SK-N-SH (cell line): ENCODE results near the gene RABGGTA. TPM values are rescaled to one million over a fixed set of nuclear protein-coding genes. Genes with fewer than 3 reads are reported as not detected.

Source experiments
- CTCF ChIA-PET: fragments of 300-600, 350-600 bp; formaldehyde crosslinking; extraction: SDS; loops from one replicate; lab custom pipeline; 2021; lab: Yijun Ruan, JAX
- POLR2A ChIA-PET: fragments of 350-600 bp; sonication (Branson Sonifier 250); formaldehyde crosslinking; extraction: SDS; loops from one replicate; lab custom pipeline; 2020; ENCODE audit warnings: antibody characterized with exemption, inconsistent platforms; lab: Yijun Ruan, JAX
- DNase-seq: peaks from one replicate; pipeline ENCODE4 v3.0.0; 2012
- H2AFZ ChIP-seq: fragments of 200-600 bp; sonication (generic); 2 replicates; pipeline ENCODE4 v1.8.1; 2016; ENCODE audit warnings: antibody characterized with exemption, mild to moderate bottlenecking, low read depth
- H3F3A ChIP-seq: fragments of 200-600 bp; sonication (generic); replicated peaks from 2 replicates; pipeline ENCODE3; 2016; ENCODE audit warnings: antibody characterized with exemption, mild to moderate bottlenecking; ENCODE audit not compliant: insufficient read depth
- H3K27ac ChIP-seq, 2 experiments: fragments of 200-500 bp in 1 of 2; fragments of 200-600 bp in 1 of 2; sonication (Bioruptor generic) in 1 of 2; sonication (generic), shearing (Covaris generic) in 1 of 2; 2 replicates each; pipeline versions ENCODE4 v1.5.1 to v1.6.1; 2014 to 2016; ENCODE audit warnings: low read depth in 2 of 2, inconsistent platforms in 1 of 2, low read length in 1 of 2, mild to moderate bottlenecking in 1 of 2, mixed read lengths in 1 of 2
- H3K27me3 ChIP-seq: fragments of 200-600 bp; sonication (generic), shearing (Covaris generic); 2 replicates; pipeline ENCODE4 v1.6.1; 2016; ENCODE audit warnings: mixed run types; ENCODE audit not compliant: insufficient read depth
- H3K36me3 ChIP-seq, 2 experiments: fragments of 200-500 bp in 1 of 2; fragments of 200-600 bp in 1 of 2; sonication (Bioruptor generic) in 1 of 2; sonication (generic) in 1 of 2; replicated peaks in 1 of 2; 2 replicates each; pipeline versions ENCODE3 to v1.5.1; 2014 to 2016; ENCODE audit warnings: low read length in 1 of 2, mild to moderate bottlenecking in 1 of 2; ENCODE audit not compliant: insufficient read depth in 2 of 2, control insufficient read depth in 1 of 2
- H3K4me1 ChIP-seq, 2 experiments: fragments of 200-500 bp in 1 of 2; fragments of 200-600 bp in 1 of 2; sonication (Bioruptor generic) in 1 of 2; sonication (generic), shearing (Covaris generic) in 1 of 2; 2 replicates each; pipeline versions ENCODE4 v1.5.1 to v1.6.1; 2014 to 2016; ENCODE audit warnings: low read depth in 1 of 2, low read length in 1 of 2, mixed run types in 1 of 2; ENCODE audit not compliant: insufficient read depth in 2 of 2, control insufficient read depth in 1 of 2
- H3K4me2 ChIP-seq: fragments of 200-600 bp; sonication (generic), shearing (Covaris generic); 2 replicates; pipeline ENCODE4 v1.6.1; 2017; ENCODE audit warnings: mixed run types
- H3K4me3 ChIP-seq, 2 experiments: fragments of 200-500 bp in 1 of 2; fragments of 200-600 bp in 1 of 2; sonication (Bioruptor generic) in 1 of 2; sonication (generic), shearing (Covaris generic) in 1 of 2; 2 replicates each; pipeline versions ENCODE4 v1.5.1 to v1.8.1; 2014 to 2016; ENCODE audit warnings: low read depth in 2 of 2, inconsistent platforms in 1 of 2, low read length in 1 of 2, mild to moderate bottlenecking in 1 of 2, mixed read lengths in 1 of 2, moderate library complexity in 1 of 2
- H3K79me2 ChIP-seq: fragments of 200-600 bp; sonication (generic); 2 replicates; pipeline ENCODE4 v1.8.1; 2017; ENCODE audit warnings: mild to moderate bottlenecking; ENCODE audit not compliant: insufficient read depth
- H3K9ac ChIP-seq: fragments of 200-600 bp; sonication (generic); 2 replicates; pipeline ENCODE4 v1.6.1; 2017; ENCODE audit warnings: mixed run types
- H3K9me2 ChIP-seq: fragments of 200-600 bp; sonication (generic); 2 replicates; pipeline ENCODE4 v1.6.1; 2017; ENCODE audit warnings: mixed run types
- H3K9me3 ChIP-seq: fragments of 200-600 bp; sonication (generic); 2 replicates; pipeline ENCODE4 v1.6.1; 2017; ENCODE audit warnings: mixed run types, mild to moderate bottlenecking, moderate library complexity
- H4K20me1 ChIP-seq: fragments of 200-600 bp; sonication (generic); 2 replicates; pipeline ENCODE4 v1.6.1; 2017; ENCODE audit warnings: mild to moderate bottlenecking, mixed run types; ENCODE audit not compliant: insufficient read depth
- CHD2 ChIP-seq: fragments of 150-350 bp; IDR thresholded peaks from 2 replicates; pipeline ENCODE4 v1.6.1; 2018; ENCODE audit warnings: low read length; ENCODE audit not compliant: partially characterized antibody
- ELF1 ChIP-seq: IDR thresholded peaks from 2 replicates; pipeline ENCODE4 v1.4.0; 2012
- EP300 ChIP-seq, 2 experiments: IDR thresholded peaks; 2 replicates each; pipeline versions ENCODE4 v1.4.0 to v1.6.1; 2012; ENCODE audit warnings: borderline replicate concordance in 1 of 2, low read depth in 1 of 2, low read length in 1 of 2
- EZH2phosphoT487 ChIP-seq: fragments of 200-600 bp; sonication (generic); IDR thresholded peaks from 2 replicates; pipeline ENCODE4 v1.6.1; 2017; ENCODE audit warnings: low read depth, mixed run types, mild to moderate bottlenecking, antibody characterized with exemption, moderate library complexity, borderline replicate concordance
- FOXM1 ChIP-seq: IDR thresholded peaks from 2 replicates; pipeline ENCODE4 v1.4.0; 2012; ENCODE audit warnings: low read depth, mild to moderate bottlenecking
- GATA2 ChIP-seq: sonication (generic); formaldehyde crosslinking; IDR thresholded peaks from 2 replicates; pipeline ENCODE4 v1.5.0; 2020; ENCODE audit warnings: mild to moderate bottlenecking, missing genetic modification reagents
- NFIC ChIP-seq: IDR thresholded peaks from 2 replicates; pipeline ENCODE4 v1.4.0; 2012; ENCODE audit warnings: borderline replicate concordance
- NRF1 ChIP-seq: IDR thresholded peaks from 2 replicates; pipeline ENCODE4 v1.6.1; 2012; ENCODE audit warnings: low read depth, mild to moderate bottlenecking, low read length
- POLR2AphosphoS5 ChIP-seq: IDR thresholded peaks from 2 replicates; pipeline ENCODE4 v1.6.1; 2012; ENCODE audit warnings: low read depth, low read length
- RCOR1 ChIP-seq: fragments of 150-350 bp; IDR thresholded peaks from 2 replicates; pipeline ENCODE4 v1.6.1; 2017; ENCODE audit warnings: antibody characterized with exemption, low read length
- SIN3A ChIP-seq: IDR thresholded peaks from 2 replicates; pipeline ENCODE4 v1.6.1; 2012; ENCODE audit warnings: low read depth, mild to moderate bottlenecking, low read length, moderate library complexity, borderline replicate concordance
- TAF1 ChIP-seq: IDR thresholded peaks from 2 replicates; pipeline ENCODE4 v1.6.1; 2012; ENCODE audit warnings: low read depth, mild to moderate bottlenecking, low read length, moderate library complexity, borderline replicate concordance
- WGBS: methylation state at CpG from one replicate; pipeline ENCODE4 v1.1.6; 2017; ENCODE audit warnings: low lambda C conversion rate; 5-methylcytosine and 5-hydroxymethylcytosine counted together
- polyA plus RNA-seq, 3 experiments: library from polyadenylated mRNA; depleted of rRNA; stranded (reverse); fragments of >200 nt; gene quantifications; 2 replicates each; pipeline ENCODE4 v1.2.3, GENCODE V29; 2012
- TF ChIP-seq, protein P1 (sequence below): fragments of 150-350 bp; IDR thresholded peaks from 2 replicates; pipeline ENCODE4 v1.6.1; 2016; ENCODE audit warnings: mild to moderate bottlenecking, low read depth, low read length
- TF ChIP-seq, protein P2 (sequence below): fragments of 200-600 bp; sonication (generic); IDR thresholded peaks from 2 replicates; pipeline ENCODE4 v1.6.1; 2017; ENCODE audit warnings: antibody characterized with exemption, mild to moderate bottlenecking, moderate library complexity
- TF ChIP-seq, protein P3 (sequence below): fragments of 150-350 bp; IDR thresholded peaks from 2 replicates; pipeline ENCODE4 v1.6.1; 2017; ENCODE audit warnings: antibody characterized with exemption, low read length, low read depth, borderline replicate concordance
- TF ChIP-seq, protein P4 (sequence below): IDR thresholded peaks from 2 replicates; pipeline ENCODE4 v1.6.1; 2012; ENCODE audit warnings: mild to moderate bottlenecking, low read depth, low read length, moderate library complexity
- TF ChIP-seq, protein P5 (sequence below): IDR thresholded peaks from 2 replicates; pipeline ENCODE4 v1.4.0; 2012; ENCODE audit warnings: low read depth, borderline replicate concordance

The RABGGTA gene
- polyA plus RNA-seq, 1 of the 3 experiments (the other 2 are of a cell fraction): 59.4 TPM

DNA sequence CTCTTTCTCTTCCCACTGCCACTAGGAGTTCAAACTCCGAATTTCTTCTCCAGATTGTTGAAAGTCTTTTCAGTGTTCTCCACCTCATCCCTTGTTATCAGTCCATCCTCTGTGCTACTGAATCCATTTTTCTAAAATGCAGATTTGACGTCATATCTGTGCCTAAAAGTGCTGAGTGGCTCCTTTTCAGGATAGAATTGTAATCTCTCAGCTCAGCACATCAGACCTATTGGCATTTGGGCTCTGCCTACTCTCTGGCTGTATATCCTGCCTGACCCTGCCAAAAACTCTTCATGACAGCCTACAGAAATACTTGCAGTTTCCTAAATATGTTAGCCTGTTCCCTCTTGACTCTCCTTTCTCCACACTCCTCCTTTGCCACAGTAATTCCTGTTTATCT lies 1.1 kb upstream of the RABGGTA start:
- Histone ChIP-seq H3K36me3 (peaks cover 0 to 15% of the 10 kb centered on the region in 2 experiments), H3K9me3 (no peaks in the 10 kb centered on the region), H3F3A (no peaks in the 10 kb centered on the region), H3K4me3 (no peak overlapping the region), H3K9me2 (no peaks in the 10 kb centered on the region), H3K79me2 (no peaks in the 10 kb centered on the region; the same call in 1 of the 2 replicates), H3K27me3 (no peaks in the 10 kb centered on the region), H3K4me1 (peaks cover 6 to 10% of the 10 kb centered on the region in 2 experiments; a peak in 2 of 4 replicates), H3K27ac (no peak overlapping the region), H2AFZ (no peak overlapping the region), H3K4me2 (no peak overlapping the region), H4K20me1 (no peaks in the 10 kb centered on the region), H3K9ac (no peak overlapping the region)
- DNase-seq: no peak
- POLR2A ChIA-PET: interaction anchor here (0.6 kb wide), 1 partner anchor 1201 kb away, joined by 3 read pairs; no protein-coding TSS in a partner anchor
- CTCF ChIA-PET: interaction anchor here (0.7 to 4.9 kb wide), 4 partner anchors 11 to 50 kb away, joined by 4 to 37 read pairs (median 13); partner anchors contain the start of gene TINF2
- WGBS: 79% methylated on average over 2 of the region's 2 CpGs
- TF ChIP-seq CHD2 (no peak), NFIC (no peak), NRF1 (no peak), POLR2AphosphoS5 (no peak), SIN3A (no peak), TAF1 (no peak), EP300 (IDR thresholded peaks at IDR 0.05; ENCODE audit: borderline replicate concordance in 1 of 2, low read depth in 1 of 2, low read length in 1 of 2) (no peak), ELF1 (no peak), RCOR1 (no peak), EZH2phosphoT487 (no peak), GATA2 (no peak), FOXM1 (no peak)
- TF ChIP-seq, protein P1, sequence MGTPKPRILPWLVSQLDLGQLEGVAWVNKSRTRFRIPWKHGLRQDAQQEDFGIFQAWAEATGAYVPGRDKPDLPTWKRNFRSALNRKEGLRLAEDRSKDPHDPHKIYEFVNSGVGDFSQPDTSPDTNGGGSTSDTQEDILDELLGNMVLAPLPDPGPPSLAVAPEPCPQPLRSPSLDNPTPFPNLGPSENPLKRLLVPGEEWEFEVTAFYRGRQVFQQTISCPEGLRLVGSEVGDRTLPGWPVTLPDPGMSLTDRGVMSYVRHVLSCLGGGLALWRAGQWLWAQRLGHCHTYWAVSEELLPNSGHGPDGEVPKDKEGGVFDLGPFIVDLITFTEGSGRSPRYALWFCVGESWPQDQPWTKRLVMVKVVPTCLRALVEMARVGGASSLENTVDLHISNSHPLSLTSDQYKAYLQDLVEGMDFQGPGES: no peak
- TF ChIP-seq, protein P2, sequence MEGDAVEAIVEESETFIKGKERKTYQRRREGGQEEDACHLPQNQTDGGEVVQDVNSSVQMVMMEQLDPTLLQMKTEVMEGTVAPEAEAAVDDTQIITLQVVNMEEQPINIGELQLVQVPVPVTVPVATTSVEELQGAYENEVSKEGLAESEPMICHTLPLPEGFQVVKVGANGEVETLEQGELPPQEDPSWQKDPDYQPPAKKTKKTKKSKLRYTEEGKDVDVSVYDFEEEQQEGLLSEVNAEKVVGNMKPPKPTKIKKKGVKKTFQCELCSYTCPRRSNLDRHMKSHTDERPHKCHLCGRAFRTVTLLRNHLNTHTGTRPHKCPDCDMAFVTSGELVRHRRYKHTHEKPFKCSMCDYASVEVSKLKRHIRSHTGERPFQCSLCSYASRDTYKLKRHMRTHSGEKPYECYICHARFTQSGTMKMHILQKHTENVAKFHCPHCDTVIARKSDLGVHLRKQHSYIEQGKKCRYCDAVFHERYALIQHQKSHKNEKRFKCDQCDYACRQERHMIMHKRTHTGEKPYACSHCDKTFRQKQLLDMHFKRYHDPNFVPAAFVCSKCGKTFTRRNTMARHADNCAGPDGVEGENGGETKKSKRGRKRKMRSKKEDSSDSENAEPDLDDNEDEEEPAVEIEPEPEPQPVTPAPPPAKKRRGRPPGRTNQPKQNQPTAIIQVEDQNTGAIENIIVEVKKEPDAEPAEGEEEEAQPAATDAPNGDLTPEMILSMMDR: no peak; the same call in 1 of the 2 replicates
- TF ChIP-seq, protein P3, sequence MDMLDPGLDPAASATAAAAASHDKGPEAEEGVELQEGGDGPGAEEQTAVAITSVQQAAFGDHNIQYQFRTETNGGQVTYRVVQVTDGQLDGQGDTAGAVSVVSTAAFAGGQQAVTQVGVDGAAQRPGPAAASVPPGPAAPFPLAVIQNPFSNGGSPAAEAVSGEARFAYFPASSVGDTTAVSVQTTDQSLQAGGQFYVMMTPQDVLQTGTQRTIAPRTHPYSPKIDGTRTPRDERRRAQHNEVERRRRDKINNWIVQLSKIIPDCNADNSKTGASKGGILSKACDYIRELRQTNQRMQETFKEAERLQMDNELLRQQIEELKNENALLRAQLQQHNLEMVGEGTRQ: no peak
- TF ChIP-seq, protein P4, sequence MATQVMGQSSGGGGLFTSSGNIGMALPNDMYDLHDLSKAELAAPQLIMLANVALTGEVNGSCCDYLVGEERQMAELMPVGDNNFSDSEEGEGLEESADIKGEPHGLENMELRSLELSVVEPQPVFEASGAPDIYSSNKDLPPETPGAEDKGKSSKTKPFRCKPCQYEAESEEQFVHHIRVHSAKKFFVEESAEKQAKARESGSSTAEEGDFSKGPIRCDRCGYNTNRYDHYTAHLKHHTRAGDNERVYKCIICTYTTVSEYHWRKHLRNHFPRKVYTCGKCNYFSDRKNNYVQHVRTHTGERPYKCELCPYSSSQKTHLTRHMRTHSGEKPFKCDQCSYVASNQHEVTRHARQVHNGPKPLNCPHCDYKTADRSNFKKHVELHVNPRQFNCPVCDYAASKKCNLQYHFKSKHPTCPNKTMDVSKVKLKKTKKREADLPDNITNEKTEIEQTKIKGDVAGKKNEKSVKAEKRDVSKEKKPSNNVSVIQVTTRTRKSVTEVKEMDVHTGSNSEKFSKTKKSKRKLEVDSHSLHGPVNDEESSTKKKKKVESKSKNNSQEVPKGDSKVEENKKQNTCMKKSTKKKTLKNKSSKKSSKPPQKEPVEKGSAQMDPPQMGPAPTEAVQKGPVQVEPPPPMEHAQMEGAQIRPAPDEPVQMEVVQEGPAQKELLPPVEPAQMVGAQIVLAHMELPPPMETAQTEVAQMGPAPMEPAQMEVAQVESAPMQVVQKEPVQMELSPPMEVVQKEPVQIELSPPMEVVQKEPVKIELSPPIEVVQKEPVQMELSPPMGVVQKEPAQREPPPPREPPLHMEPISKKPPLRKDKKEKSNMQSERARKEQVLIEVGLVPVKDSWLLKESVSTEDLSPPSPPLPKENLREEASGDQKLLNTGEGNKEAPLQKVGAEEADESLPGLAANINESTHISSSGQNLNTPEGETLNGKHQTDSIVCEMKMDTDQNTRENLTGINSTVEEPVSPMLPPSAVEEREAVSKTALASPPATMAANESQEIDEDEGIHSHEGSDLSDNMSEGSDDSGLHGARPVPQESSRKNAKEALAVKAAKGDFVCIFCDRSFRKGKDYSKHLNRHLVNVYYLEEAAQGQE: no peak
- TF ChIP-seq, protein P5, sequence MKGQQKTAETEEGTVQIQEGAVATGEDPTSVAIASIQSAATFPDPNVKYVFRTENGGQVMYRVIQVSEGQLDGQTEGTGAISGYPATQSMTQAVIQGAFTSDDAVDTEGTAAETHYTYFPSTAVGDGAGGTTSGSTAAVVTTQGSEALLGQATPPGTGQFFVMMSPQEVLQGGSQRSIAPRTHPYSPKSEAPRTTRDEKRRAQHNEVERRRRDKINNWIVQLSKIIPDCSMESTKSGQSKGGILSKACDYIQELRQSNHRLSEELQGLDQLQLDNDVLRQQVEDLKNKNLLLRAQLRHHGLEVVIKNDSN: no peak
